Small intestine (tissue), 7 donors: ENCODE measurements around the gene ADARB2. TPM values are rescaled to one million over a fixed set of nuclear protein-coding genes. Genes with fewer than 3 reads are reported as not detected.

Source experiments
- DNase-seq, 2 donors: peaks; one replicate each; pipeline versions ENCODE4 v3.0.0 to v3.0.0-alpha.2; 2013
- FAIRE-seq: peaks from 2 replicates; lab custom pipeline; 2012; peaks lifted over from hg19 to GRCh38; lab: Jason Lieb, UNC
- H3K27ac ChIP-seq, 3 donors: one replicate each; pipeline ENCODE4 v1.5.1; 2013; ENCODE audit warnings: low read length in 2 of 3, mild to moderate bottlenecking in 2 of 3, control low read depth in 1 of 3, inconsistent platforms in 1 of 3, low read depth in 1 of 3, moderate library complexity in 1 of 3
- H3K27me3 ChIP-seq, 3 donors: one replicate each; pipeline ENCODE4 v1.6.1; 2013; ENCODE audit warnings: low read length in 3 of 3, inconsistent platforms in 1 of 3; ENCODE audit not compliant: control insufficient read depth in 3 of 3, insufficient read depth in 3 of 3
- H3K36me3 ChIP-seq, 3 donors: one replicate each; pipeline ENCODE4 v1.6.1; 2013; ENCODE audit warnings: low read length in 3 of 3, inconsistent platforms in 1 of 3, low read depth in 1 of 3, mild to moderate bottlenecking in 1 of 3, moderate library complexity in 1 of 3; ENCODE audit not compliant: control insufficient read depth in 3 of 3, insufficient read depth in 2 of 3
- H3K4me1 ChIP-seq, 3 donors: one replicate each; pipeline ENCODE4 v1.6.1; 2013; ENCODE audit warnings: low read length in 2 of 3, inconsistent platforms in 1 of 3, low read depth in 1 of 3, mild to moderate bottlenecking in 1 of 3, moderate library complexity in 1 of 3; ENCODE audit not compliant: control insufficient read depth in 3 of 3, insufficient read depth in 2 of 3
- H3K4me3 ChIP-seq, 3 donors: one replicate each; pipeline ENCODE4 v1.5.1; 2013; ENCODE audit warnings: low read length in 3 of 3, control low read depth in 1 of 3, inconsistent platforms in 1 of 3, low read depth in 1 of 3, mild to moderate bottlenecking in 1 of 3, moderate library complexity in 1 of 3
- H3K9me3 ChIP-seq, 2 donors: one replicate each; pipeline ENCODE4 v1.6.1; 2013; ENCODE audit warnings: low read depth in 1 of 2, low read length in 1 of 2; ENCODE audit not compliant: control insufficient read depth in 2 of 2, insufficient read depth in 1 of 2
- WGBS, 3 donors: extraction: QIAGEN DNeasy Blood & Tissue Kit; methylation state at CpG; one replicate each; pipeline ENCODE4 v1.1.7; 2013; 5-methylcytosine and 5-hydroxymethylcytosine counted together
- polyA plus RNA-seq, 4 donors: library from polyadenylated mRNA; stranded (reverse) in 3 of 4; unstranded in 1 of 4; fragments of 200-250 nt in 3 of 4; fragments of 120-200 nt in 1 of 4; gene quantifications; one replicate each; pipeline versions ENCODE4 v1.2.1 to v1.2.3, GENCODE V29; 2013
- donor health status: healthy with polysubstance abuse.
- donor health status: control.
- donor health status: control.
- donor health status: Bipolar disorder and iron deficiency.
- donor health status: healthy.

The ADARB2 gene
- polyA plus RNA-seq, 4 donors = 0.35 to 1.8 (median 0.94) TPM

- WGBS, 3 donors = 70 to 76% (median 73%) methylated on average over 19 of the region's 19 CpGs
- FAIRE-seq (no peak), DNase-seq (no peak)
- H3K4me1 ChIP-seq = no peaks in the 10 kb centered on the region
- no peak overlapping the region for H3K4me3 ChIP-seq
- H3K27ac ChIP-seq = no peak overlapping the region
- H3K27me3 ChIP-seq = peaks cover 0 to 5% (median 5%) of the 10 kb centered on the region in 3 donors
- no peaks in the 10 kb centered on the region for H3K9me3 ChIP-seq
- H3K36me3 ChIP-seq = no peaks in the 10 kb centered on the region
Measured at GRCh38 chr10:1561731-1562337, 175.5 kb downstream of the ADARB2 start.

DNA sequence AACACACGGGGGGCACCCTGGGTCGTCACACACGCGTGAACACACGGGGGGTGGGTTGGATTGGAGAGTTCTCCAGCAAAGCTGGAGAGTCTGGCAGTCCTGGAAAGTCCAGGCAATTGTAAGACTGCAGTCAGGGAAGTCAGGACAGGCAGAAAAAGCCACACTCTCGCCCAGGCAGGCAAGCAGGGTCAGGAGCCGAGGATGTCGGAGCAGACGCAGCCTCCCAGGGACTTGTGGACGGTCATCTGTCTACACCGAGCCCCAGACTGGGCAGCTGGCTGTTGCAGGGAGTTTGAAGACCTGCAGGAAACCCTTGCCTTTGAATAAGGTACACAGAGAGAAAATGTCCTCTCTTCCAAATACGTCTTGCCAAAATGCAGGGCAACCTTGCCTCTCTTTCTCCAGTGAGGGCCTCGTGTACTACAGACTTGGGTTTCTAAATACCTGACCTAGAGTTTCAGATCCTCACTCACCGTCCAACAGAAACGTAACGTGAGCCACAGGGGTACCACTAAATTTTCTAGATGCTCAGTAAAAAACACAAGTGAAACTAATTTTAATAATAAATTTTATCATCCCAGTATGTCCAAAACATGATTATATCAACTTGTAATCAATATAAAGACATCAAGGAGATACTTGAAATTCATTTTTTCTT lies 176.7 kb downstream of the ADARB2 start:
- DNase-seq = no peak
- Histone ChIP-seq H3K27ac (no peak overlapping the region), H3K4me3 (no peak overlapping the region), H3K9me3 (no peaks in the 10 kb centered on the region), H3K4me1 (no peaks in the 10 kb centered on the region), H3K27me3 (peaks cover 0 to 5% (median 5%) of the 10 kb centered on the region in 3 donors), H3K36me3 (no peaks in the 10 kb centered on the region)
- no peak for FAIRE-seq
- WGBS, 3 donors = 74 to 87% (median 83%) methylated on average over 16 of the region's 16 CpGs

DNA sequence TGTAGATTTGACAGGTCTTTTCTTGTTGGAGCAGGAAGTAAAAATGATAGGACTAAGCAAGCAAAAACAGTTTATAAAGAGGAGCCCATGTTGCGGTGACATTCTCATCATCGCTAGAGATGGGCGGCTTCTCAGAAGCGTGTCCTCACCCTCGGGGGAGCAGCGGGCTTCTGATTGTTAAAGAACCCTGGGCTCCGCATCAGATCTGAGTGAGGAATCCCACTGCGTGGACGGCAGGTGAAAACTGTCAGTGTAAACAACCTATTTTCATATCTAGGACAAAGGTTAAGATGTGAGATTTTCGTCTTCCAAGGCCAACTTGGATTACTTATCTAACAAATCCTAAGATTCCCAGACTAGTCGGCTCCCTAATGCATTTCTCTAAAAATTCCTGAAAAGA lies 177.6 kb downstream of the ADARB2 start:
- FAIRE-seq = no peak
- WGBS, 3 donors = 16 to 31% (median 27%) methylated on average over 11 of the region's 11 CpGs

DNA sequence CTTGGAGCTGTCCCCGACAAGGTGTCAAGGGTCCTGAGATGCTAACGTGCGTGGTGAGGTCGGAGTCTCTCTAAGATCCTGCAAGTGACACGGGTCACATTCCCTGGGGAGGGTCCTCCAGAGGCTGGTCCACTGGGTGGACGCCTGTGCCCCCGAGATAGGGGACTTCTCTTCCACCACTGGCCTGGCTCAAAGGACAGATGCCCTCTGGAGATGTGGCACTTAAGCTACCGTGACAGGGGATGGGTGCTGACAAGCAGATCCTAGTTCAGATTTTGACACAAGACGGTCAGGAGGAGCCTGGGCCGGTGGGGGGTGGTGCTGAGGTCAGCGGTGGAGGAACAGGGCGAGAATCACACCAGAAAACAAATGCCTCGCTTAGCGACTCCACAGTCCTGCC lies 178.0 kb downstream of the ADARB2 start:
- Histone ChIP-seq H3K27me3 (peaks cover 0 to 5% (median 5%) of the 10 kb centered on the region in 3 donors), H3K9me3 (no peaks in the 10 kb centered on the region), H3K4me1 (no peaks in the 10 kb centered on the region), H3K36me3 (no peaks in the 10 kb centered on the region), H3K4me3 (no peak overlapping the region), H3K27ac (no peak overlapping the region)
- DNase-seq = no peak
- FAIRE-seq = no peak
- 46 to 55% (median 48%) methylated on average over 14 of the region's 14 CpGs for WGBS, 3 donors

More for the DNA sequence above, 177.6 kb downstream of the ADARB2 start:
- no peak overlapping the region for H3K4me3 ChIP-seq
- no peaks in the 10 kb centered on the region for H3K9me3 ChIP-seq
- no peak overlapping the region for H3K27ac ChIP-seq
- no peaks in the 10 kb centered on the region for H3K36me3 ChIP-seq
- DNase-seq = no peak
- no peaks in the 10 kb centered on the region for H3K4me1 ChIP-seq
- peaks cover 0 to 5% (median 5%) of the 10 kb centered on the region in 3 donors for H3K27me3 ChIP-seq

DNA sequence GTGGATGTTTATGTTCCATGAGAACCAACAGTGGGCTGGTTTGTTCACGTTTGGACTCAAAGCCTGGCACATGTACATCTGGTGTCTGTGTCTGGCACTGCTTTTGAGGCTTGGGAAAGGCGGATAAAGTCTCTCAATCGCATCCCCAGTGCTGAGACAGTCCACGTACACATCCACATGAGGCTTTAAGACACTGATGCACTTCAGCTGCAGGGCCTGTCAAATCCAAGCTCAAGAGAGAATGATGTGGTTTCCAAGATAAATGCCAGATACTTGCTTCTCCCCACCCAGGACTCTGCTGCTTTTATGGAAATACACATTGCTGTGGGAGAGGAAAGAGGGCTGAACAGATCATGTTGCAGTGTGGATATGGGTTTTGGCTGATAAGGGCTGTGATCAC lies 178.4 kb downstream of the ADARB2 start:
- no peaks in the 10 kb centered on the region for H3K9me3 ChIP-seq
- no peak overlapping the region for H3K27ac ChIP-seq

GRCh38 chr10:1557081-1557480 lies 180.2 kb downstream of the ADARB2 start:
- 72 to 79% (median 73%) methylated on average over 13 of the region's 13 CpGs for WGBS, 3 donors
- FAIRE-seq (no peak), DNase-seq (no peak)
- Histone ChIP-seq H3K27ac (no peak overlapping the region), H3K36me3 (no peaks in the 10 kb centered on the region), H3K9me3 (no peaks in the 10 kb centered on the region), H3K4me1 (peaks cover 0 to 2% (median 0%) of the 10 kb centered on the region in 3 donors), H3K4me3 (no peak overlapping the region), H3K27me3 (peaks cover 0 to 5% (median 5%) of the 10 kb centered on the region in 3 donors)

More for the DNA sequence above, 178.4 kb downstream of the ADARB2 start:
- DNase-seq = no peak
- no peaks in the 10 kb centered on the region for H3K4me1 ChIP-seq
- WGBS, 3 donors = 62 to 71% (median 69%) methylated on average over 4 of the region's 4 CpGs
- peaks cover 0 to 5% (median 5%) of the 10 kb centered on the region in 3 donors for H3K27me3 ChIP-seq
- no peaks in the 10 kb centered on the region for H3K36me3 ChIP-seq
- no peak for FAIRE-seq
- H3K4me3 ChIP-seq = no peak overlapping the region

GRCh38 chr10:1556496-1556895 lies 180.8 kb downstream of the ADARB2 start:
- 72 to 86% (median 72%) methylated on average over 8 of the region's 8 CpGs for WGBS, 3 donors
- Histone ChIP-seq H3K4me3 (no peak overlapping the region), H3K27me3 (peaks cover 0 to 5% (median 5%) of the 10 kb centered on the region in 3 donors), H3K9me3 (no peaks in the 10 kb centered on the region), H3K4me1 (peaks cover 0 to 4% (median 0%) of the 10 kb centered on the region in 3 donors), H3K36me3 (no peaks in the 10 kb centered on the region), H3K27ac (no peak overlapping the region)
- FAIRE-seq = no peak
- DNase-seq = no peak

DNA sequence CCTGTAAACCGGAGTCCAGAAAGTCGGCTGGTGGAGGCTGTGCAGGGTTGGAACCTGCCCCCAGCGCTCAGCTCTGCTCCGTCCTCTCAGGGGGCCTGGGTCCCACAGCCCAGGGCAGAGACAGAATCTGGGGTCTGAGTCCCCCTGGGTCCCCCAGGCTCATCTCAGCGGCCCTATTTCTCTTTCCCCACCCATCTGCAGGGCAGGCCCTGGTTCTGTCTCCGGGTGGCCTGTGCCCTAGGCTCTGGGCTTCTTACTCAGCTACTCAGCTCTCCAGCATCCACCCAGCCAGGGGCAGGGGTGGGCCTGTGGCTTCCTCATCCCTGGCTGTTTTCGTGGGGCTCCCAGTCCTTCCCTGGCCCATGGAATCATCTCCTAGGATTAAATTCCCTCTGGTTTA lies 183.4 kb downstream of the ADARB2 start:
- Histone ChIP-seq H3K9me3 (no peaks in the 10 kb centered on the region), H3K27ac (no peak overlapping the region), H3K4me1 (peaks cover 0 to 4% (median 0%) of the 10 kb centered on the region in 3 donors), H3K36me3 (no peaks in the 10 kb centered on the region), H3K4me3 (no peak overlapping the region), H3K27me3 (no peaks in the 10 kb centered on the region)
- WGBS, 3 donors = 79 to 86% (median 86%) methylated on average over 7 of the region's 7 CpGs
- no peak for DNase-seq
- FAIRE-seq = no peak
